K562 (cell line): ENCODE data around the gene MGAT4B. TPM values are rescaled to one million over a fixed set of nuclear protein-coding genes. Genes with fewer than 3 reads are reported as not detected.

Experiments
- ATF7 ChIP-seq: fragments of 450-650 bp; IDR thresholded peaks from 2 replicates; pipeline ENCODE4 v1.7.1; 2014; ENCODE audit warnings: mild to moderate bottlenecking, moderate library complexity
- CC2D1A ChIP-seq: fragments of 450-650 bp; IDR thresholded peaks from 2 replicates; pipeline ENCODE4 v1.6.1; 2017; ENCODE audit warnings: mild to moderate bottlenecking
- CEBPB ChIP-seq: fragments of 450-650 bp; IDR thresholded peaks from 2 replicates; pipeline ENCODE4 v1.6.1; 2016; ENCODE audit warnings: missing genetic modification characterization, missing compliant biosample characterization
- CEBPZ ChIP-seq: fragments of 150-350 bp; IDR thresholded peaks from 2 replicates; pipeline ENCODE4 v1.6.1; 2014; ENCODE audit warnings: low read depth, mild to moderate bottlenecking, low read length, borderline replicate concordance
- E2F1 ChIP-seq: sonication (generic); formaldehyde crosslinking; IDR thresholded peaks from 2 replicates; pipeline ENCODE4 v1.8.1; 2023; ENCODE audit warnings: mild to moderate bottlenecking, missing genetic modification reagents, moderate library complexity
- KAT2B ChIP-seq: IDR thresholded peaks from one replicate; pipeline ENCODE4 v1.6.1; 2012; ENCODE audit warnings: low read depth, mild to moderate bottlenecking, control low read depth, inconsistent platforms, low read length, moderate library complexity
- NFATC3 ChIP-seq: fragments of 450-650 bp; IDR thresholded peaks from 2 replicates; pipeline ENCODE4 v1.6.1; 2017; ENCODE audit warnings: mild to moderate bottlenecking
- NR3C1 ChIP-seq: sonication (generic); formaldehyde crosslinking; IDR thresholded peaks from 2 replicates; pipeline ENCODE4 v1.8.1; 2022; ENCODE audit warnings: missing genetic modification reagents
- POLR2AphosphoS5 ChIP-seq: IDR thresholded peaks from 2 replicates; pipeline ENCODE4 v1.6.1; 2011; ENCODE audit warnings: mild to moderate bottlenecking, low read depth, low read length, moderate library complexity; ENCODE audit not compliant: control insufficient read depth, insufficient read depth
- REST ChIP-seq, 2 experiments: fragments of 450-650 bp; formaldehyde crosslinking in 1 of 2; IDR thresholded peaks; 2 replicates each; pipeline versions ENCODE4 v1.4.0 to v1.6.1; 2014 to 2020; ENCODE audit warnings: mild to moderate bottlenecking in 2 of 2, borderline replicate concordance in 1 of 2, low read depth in 1 of 2
- ZBTB8A ChIP-seq: fragments of 450-650 bp; IDR thresholded peaks from 2 replicates; pipeline ENCODE4 v1.6.1; 2018; ENCODE audit warnings: mild to moderate bottlenecking, moderate library complexity; ENCODE audit not compliant: partially characterized antibody
- ZBTB9 ChIP-seq: fragments of 450-650 bp; formaldehyde crosslinking; IDR thresholded peaks from 2 replicates; pipeline ENCODE4 v1.4.0; 2020; ENCODE audit warnings: mild to moderate bottlenecking, moderate library complexity
- polyA plus RNA-seq, 8 experiments: library from polyadenylated mRNA; depleted of rRNA in 4 of 8; stranded (reverse) in 5 of 8; unstranded in 3 of 8; fragments of >200 nt; fragmentation: Nextera tagmentation in 2 of 8; fragmentation: Illumina TruSeq in 1 of 8; extraction: Ambion mirVana in 2 of 8; extraction: Trizol in 1 of 8; gene quantifications; 2 replicates each; pipeline versions ENCODE4 v1.2.1 to v1.2.3, GENCODE V29; 2011 to 2014; ENCODE audit warnings: inconsistent platforms in 1 of 8, missing spikeins in 1 of 8
- total RNA-seq, 7 experiments: library from RNA; depleted of rRNA in 6 of 7; stranded (reverse); fragments of >200 nt in 6 of 7; fragmentation: Illumina TruSeq in 2 of 7; extraction: Trizol in 2 of 7; gene quantifications; 2 replicates each; pipeline versions ENCODE4 v1.2.1 to v1.2.3, GENCODE V29; 2011 to 2021; ENCODE audit warnings: low replicate concordance in 1 of 7

MGAT4B gene
- total and polyA plus RNA-seq, 9 of the 15 experiments (the other 6 are each of a cell fraction or from before 2014, with no cell fraction given): 0.34 to 133 (median 75.4) TPM

- peak; percentile 12; the same call in 1 of the 2 replicates for TF ChIP-seq REST (IDR thresholded peaks at IDR 0.05; ENCODE audit: borderline replicate concordance)
- TF ChIP-seq REST (CRISPR knock-in tag; IDR thresholded peaks at IDR 0.05; ENCODE audit: low read depth): no peak
- TF ChIP-seq POLR2AphosphoS5: peak; percentile 37; the same call in 1 of the 2 replicates
- no peak for TF ChIP-seq E2F1
- no peak for TF ChIP-seq NFATC3
- no peak for TF ChIP-seq ZBTB8A
- TF ChIP-seq ATF7: no peak
- TF ChIP-seq CEBPB (tag): no peak
- TF ChIP-seq CEBPZ: no peak
- no peak for TF ChIP-seq KAT2B
- no peak for TF ChIP-seq CC2D1A
- TF ChIP-seq NR3C1 (CRISPR knock-in tag): no peak
- TF ChIP-seq ZBTB9: 0 out of 2 replicates have a peak, but pooled peaks have one; percentile 17
Observed at GRCh38 chr5:179805529-179806249, 977 bp downstream of the MGAT4B start (continued).
